ENCODE results near the gene CTH. TPM values are rescaled to one million over a fixed set of nuclear protein-coding genes. Genes with fewer than 3 reads are reported as not detected.
"Not testable (repeated sequence)": the region's sequence is repeated elsewhere in the genome, so short reads cannot be mapped to it uniquely, and the experiment has no call there.

Gene CTH
- 10 to 100 TPM; 23.0 to 26.0 TPM for total RNA-seq

GRCh38 chr1:70410604-70411359 is at the start of gene CTH:
Gene CTH (plus strand): TSS chr1:70411268. CDS start chr1:70411416, 148 bp downstream.
- peak; percentile 96 for DNase-seq
- Mint-ChIP-seq H3K36me3 (no peaks in the 10 kb centered on the region), H3K27ac (peak within 1 kb of the TSS; percentile 83), H3K4me3 (peak within 1 kb of the TSS; percentile 84), H3K27me3 (peaks cover 4% of the 10 kb centered on the region), H3K4me1 (ENCODE audit: low read depth) (peaks cover 14% of the 10 kb centered on the region), H3K9me3 (no peaks in the 10 kb centered on the region)
- ChIA-PET CTCF (interaction anchor here (0.8 to 2.9 kb wide), 6 partner anchors 9 to 670 kb away, joined by 3 to 18 read pairs (median 3); partner anchors contain the start of genes ANKRD13C and ZRANB2), POLR2A (interaction anchor here (0.5 to 3.0 kb wide), 11 partner anchors 15 to 670 kb away, joined by 3 to 60 read pairs (median 6); partner anchors contain the start of genes ANKRD13C, LRRC40, SRSF11 and ZRANB2)
- intact Hi-C loops (cut with micrococcal nuclease) = loop anchor here (1.0 kb wide), 7 partner anchors 28 to 670 kb away; partner anchors contain the start of genes ANKRD13C, LRRC40 and SRSF11

- ChIA-PET CTCF (no interaction called here), POLR2A (no interaction called here)
- no peak overlapping the region for H3K27ac Mint-ChIP-seq
- peaks cover 3% of the 10 kb centered on the region for H3K4me1 Mint-ChIP-seq (ENCODE audit: low read depth)
- intact Hi-C loops (cut with micrococcal nuclease) = no loop called here
- H3K36me3 Mint-ChIP-seq = peaks cover 4% of the 10 kb centered on the region
- no peak for DNase-seq
- no peak overlapping the region for H3K4me3 Mint-ChIP-seq
- H3K9me3 Mint-ChIP-seq = no peaks in the 10 kb centered on the region
- H3K27me3 Mint-ChIP-seq = no peaks in the 10 kb centered on the region
Measured at GRCh38 chr1:70361727-70362398, 49.2 kb upstream of the CTH start.

GRCh38 chr1:70364439-70364838 is 46.6 kb upstream of the CTH start:
- H3K27ac Mint-ChIP-seq = no peak overlapping the region
- peaks cover 5% of the 10 kb centered on the region for H3K36me3 Mint-ChIP-seq
- no peak for DNase-seq
- no peak overlapping the region for H3K4me3 Mint-ChIP-seq
- peaks cover 6% of the 10 kb centered on the region for H3K4me1 Mint-ChIP-seq (ENCODE audit: low read depth)
- no peaks in the 10 kb centered on the region for H3K9me3 Mint-ChIP-seq
- H3K27me3 Mint-ChIP-seq = no peaks in the 10 kb centered on the region
- CTCF ChIA-PET = no interaction called here
- intact Hi-C loops (cut with micrococcal nuclease) = no loop called here
- POLR2A ChIA-PET = no interaction called here

GRCh38 chr1:70366425-70366952 is 44.6 kb upstream of the CTH start:
- intact Hi-C loops (cut with micrococcal nuclease); DNase-seq; H3K27me3 Mint-ChIP-seq; H3K36me3 Mint-ChIP-seq; H3K4me1 Mint-ChIP-seq (ENCODE audit: low read depth); H3K9me3 Mint-ChIP-seq; H3K4me3 Mint-ChIP-seq; POLR2A ChIA-PET; CTCF ChIA-PET; H3K27ac Mint-ChIP-seq: not testable (repeated sequence)

GRCh38 chr1:70366997-70367396 is 44.1 kb upstream of the CTH start:
- H3K4me3 Mint-ChIP-seq; H3K27ac Mint-ChIP-seq; H3K4me1 Mint-ChIP-seq (ENCODE audit: low read depth); intact Hi-C loops (cut with micrococcal nuclease); DNase-seq; POLR2A ChIA-PET; CTCF ChIA-PET; H3K9me3 Mint-ChIP-seq; H3K27me3 Mint-ChIP-seq; H3K36me3 Mint-ChIP-seq: not testable (repeated sequence)

GRCh38 chr1:70367397-70367796 is 43.7 kb upstream of the CTH start:
- H3K4me1 Mint-ChIP-seq (ENCODE audit: low read depth); CTCF ChIA-PET; H3K27ac Mint-ChIP-seq; H3K36me3 Mint-ChIP-seq; DNase-seq; H3K27me3 Mint-ChIP-seq; intact Hi-C loops (cut with micrococcal nuclease); H3K4me3 Mint-ChIP-seq; POLR2A ChIA-PET; H3K9me3 Mint-ChIP-seq: not testable (repeated sequence)

- CTCF ChIA-PET; H3K27ac Mint-ChIP-seq; intact Hi-C loops (cut with micrococcal nuclease); DNase-seq; POLR2A ChIA-PET; H3K4me3 Mint-ChIP-seq; H3K9me3 Mint-ChIP-seq; H3K4me1 Mint-ChIP-seq (ENCODE audit: low read depth); H3K27me3 Mint-ChIP-seq; H3K36me3 Mint-ChIP-seq: not testable (repeated sequence)
Measured at GRCh38 chr1:70371586-70371985, 39.5 kb upstream of the CTH start.

- intact Hi-C loops (cut with micrococcal nuclease) = no loop called here
- POLR2A ChIA-PET = no interaction called here
- no peaks in the 10 kb centered on the region for H3K9me3 Mint-ChIP-seq
- no peak overlapping the region for H3K27ac Mint-ChIP-seq
- DNase-seq = no peak
- H3K36me3 Mint-ChIP-seq = peaks cover 5% of the 10 kb centered on the region
- H3K4me1 Mint-ChIP-seq (ENCODE audit: low read depth) = no peaks in the 10 kb centered on the region
- CTCF ChIA-PET = no interaction called here
- no peaks in the 10 kb centered on the region for H3K27me3 Mint-ChIP-seq
- no peak overlapping the region for H3K4me3 Mint-ChIP-seq
Measured at GRCh38 chr1:70372426-70372825, 38.6 kb upstream of the CTH start.

- intact Hi-C loops (cut with micrococcal nuclease); H3K4me3 Mint-ChIP-seq; H3K36me3 Mint-ChIP-seq; H3K27ac Mint-ChIP-seq; CTCF ChIA-PET; H3K4me1 Mint-ChIP-seq (ENCODE audit: low read depth); POLR2A ChIA-PET; H3K27me3 Mint-ChIP-seq; DNase-seq; H3K9me3 Mint-ChIP-seq: not testable (repeated sequence)
Measured at GRCh38 chr1:70373580-70373979, 37.5 kb upstream of the CTH start.

GRCh38 chr1:70376196-70376595 is 34.9 kb upstream of the CTH start:
- no peak for DNase-seq
- intact Hi-C loops (cut with micrococcal nuclease) = no loop called here
- Mint-ChIP-seq H3K27me3 (no peaks in the 10 kb centered on the region), H3K27ac (no peak overlapping the region), H3K4me1 (ENCODE audit: low read depth) (no peaks in the 10 kb centered on the region), H3K36me3 (no peaks in the 10 kb centered on the region), H3K9me3 (no peaks in the 10 kb centered on the region), H3K4me3 (no peak overlapping the region)
- CTCF ChIA-PET = interaction anchor here (0.6 kb wide), 1 partner anchor 21 kb away, joined by 4 read pairs; no protein-coding TSS in a partner anchor
- POLR2A ChIA-PET = no interaction called here

- CTCF ChIA-PET = no interaction called here
- POLR2A ChIA-PET = no interaction called here
- no peaks in the 10 kb centered on the region for H3K36me3 Mint-ChIP-seq
- no peak overlapping the region for H3K4me3 Mint-ChIP-seq
- H3K9me3 Mint-ChIP-seq = no peaks in the 10 kb centered on the region
- intact Hi-C loops (cut with micrococcal nuclease) = no loop called here
- peaks cover 2% of the 10 kb centered on the region for H3K27me3 Mint-ChIP-seq
- no peaks in the 10 kb centered on the region for H3K4me1 Mint-ChIP-seq (ENCODE audit: low read depth)
- no peak for DNase-seq
- H3K27ac Mint-ChIP-seq = no peak overlapping the region
Measured at GRCh38 chr1:70382682-70383081, 28.4 kb upstream of the CTH start.

- no peak overlapping the region for H3K4me3 Mint-ChIP-seq
- no peak overlapping the region for H3K27ac Mint-ChIP-seq
- CTCF ChIA-PET = no interaction called here
- H3K4me1 Mint-ChIP-seq (ENCODE audit: low read depth) = no peaks in the 10 kb centered on the region
- no peaks in the 10 kb centered on the region for H3K9me3 Mint-ChIP-seq
- no peak for DNase-seq
- POLR2A ChIA-PET = no interaction called here
- peaks cover 2% of the 10 kb centered on the region for H3K27me3 Mint-ChIP-seq
- no peaks in the 10 kb centered on the region for H3K36me3 Mint-ChIP-seq
- intact Hi-C loops (cut with micrococcal nuclease) = no loop called here
Measured at GRCh38 chr1:70383483-70383882, 27.6 kb upstream of the CTH start.

GRCh38 chr1:70384542-70384941 is 26.5 kb upstream of the CTH start:
- H3K4me3 Mint-ChIP-seq = no peak overlapping the region
- DNase-seq = no peak
- CTCF ChIA-PET = no interaction called here
- H3K36me3 Mint-ChIP-seq = no peaks in the 10 kb centered on the region
- POLR2A ChIA-PET = no interaction called here
- H3K9me3 Mint-ChIP-seq = no peaks in the 10 kb centered on the region
- H3K4me1 Mint-ChIP-seq (ENCODE audit: low read depth) = no peaks in the 10 kb centered on the region
- intact Hi-C loops (cut with micrococcal nuclease) = no loop called here
- H3K27ac Mint-ChIP-seq = no peak overlapping the region
- H3K27me3 Mint-ChIP-seq = peaks cover 3% of the 10 kb centered on the region

All from activated CD4-positive, alpha-beta memory T cell treated with anti-CD3 and anti-CD28 coated beads for 36 hours (primary cell).